GM19468 (cell line): ENCODE measurements around the gene CDH8.

Experiments
- ATAC-seq: cut with Tn5 transposase; IDR thresholded peaks from one replicate; pipeline ENCODE4 v1.9.1; 2021; ENCODE audit warnings: mild to moderate bottlenecking, moderate library complexity, moderate number of reproducible peaks; ENCODE audit not compliant: unreplicated experiment; ENCODE audit errors: extremely low read depth

Gene CDH8, protein sequence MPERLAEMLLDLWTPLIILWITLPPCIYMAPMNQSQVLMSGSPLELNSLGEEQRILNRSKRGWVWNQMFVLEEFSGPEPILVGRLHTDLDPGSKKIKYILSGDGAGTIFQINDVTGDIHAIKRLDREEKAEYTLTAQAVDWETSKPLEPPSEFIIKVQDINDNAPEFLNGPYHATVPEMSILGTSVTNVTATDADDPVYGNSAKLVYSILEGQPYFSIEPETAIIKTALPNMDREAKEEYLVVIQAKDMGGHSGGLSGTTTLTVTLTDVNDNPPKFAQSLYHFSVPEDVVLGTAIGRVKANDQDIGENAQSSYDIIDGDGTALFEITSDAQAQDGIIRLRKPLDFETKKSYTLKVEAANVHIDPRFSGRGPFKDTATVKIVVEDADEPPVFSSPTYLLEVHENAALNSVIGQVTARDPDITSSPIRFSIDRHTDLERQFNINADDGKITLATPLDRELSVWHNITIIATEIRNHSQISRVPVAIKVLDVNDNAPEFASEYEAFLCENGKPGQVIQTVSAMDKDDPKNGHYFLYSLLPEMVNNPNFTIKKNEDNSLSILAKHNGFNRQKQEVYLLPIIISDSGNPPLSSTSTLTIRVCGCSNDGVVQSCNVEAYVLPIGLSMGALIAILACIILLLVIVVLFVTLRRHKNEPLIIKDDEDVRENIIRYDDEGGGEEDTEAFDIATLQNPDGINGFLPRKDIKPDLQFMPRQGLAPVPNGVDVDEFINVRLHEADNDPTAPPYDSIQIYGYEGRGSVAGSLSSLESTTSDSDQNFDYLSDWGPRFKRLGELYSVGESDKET

DNA sequence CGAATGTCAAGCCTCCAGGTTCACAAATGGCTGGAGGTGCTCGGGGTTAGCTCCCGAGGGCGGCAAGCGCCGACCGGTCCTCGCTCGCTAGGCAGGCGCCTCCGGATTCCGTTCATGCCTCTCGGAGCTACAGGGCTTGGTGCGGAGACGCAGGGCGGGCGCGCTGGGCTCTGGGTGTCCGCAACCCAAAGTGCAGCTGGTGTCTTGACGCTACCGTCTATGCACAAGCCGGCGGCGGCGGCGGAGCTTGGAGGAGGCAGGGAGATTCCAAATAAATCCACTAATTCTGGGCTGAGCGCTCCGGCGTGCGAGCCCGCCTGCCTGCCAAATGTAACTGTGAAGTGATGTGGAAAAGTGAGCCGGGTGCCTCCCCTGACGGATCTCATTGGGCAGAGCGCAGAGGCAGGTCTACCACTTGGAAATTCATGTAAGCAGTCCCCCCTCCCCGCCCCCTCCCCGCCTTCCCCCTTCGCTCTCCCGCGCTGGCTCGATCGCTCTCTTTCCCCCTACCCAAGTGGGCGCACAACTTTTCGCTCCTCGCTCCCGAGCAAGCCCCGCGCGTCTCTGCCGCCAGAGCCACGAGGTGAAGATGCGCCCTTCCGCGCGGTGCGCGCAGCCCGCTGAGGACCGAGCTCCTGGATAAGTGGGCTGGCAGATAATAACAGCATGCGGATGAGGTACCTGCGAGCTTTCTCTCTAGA, at the start of gene CDH8:
CDH8 (minus strand) TSS at position 338 of the 701 bp plus-strand sequence. CDS start 15,035 bp downstream, outside the sequence.
- ATAC-seq = no peak

DNA sequence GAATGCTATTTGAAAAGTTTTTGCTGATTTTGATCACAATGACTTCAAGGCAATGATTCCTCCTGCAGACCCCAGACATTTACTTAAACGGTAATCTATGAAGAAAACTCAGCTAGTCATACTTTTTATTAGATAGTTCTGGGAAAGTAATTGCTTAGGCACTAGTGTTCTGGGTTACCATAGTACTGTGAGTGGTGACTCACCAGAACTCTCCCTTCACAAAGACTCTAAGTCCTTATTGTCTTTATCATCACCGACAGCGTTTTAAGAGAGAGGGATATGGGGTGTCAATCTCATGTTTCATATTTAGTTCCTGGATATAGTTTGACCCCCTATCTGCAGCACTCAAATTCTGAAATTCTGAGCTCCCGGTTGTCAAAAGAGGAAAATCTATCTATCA, 43.0 kb upstream of the CDH8 start:
- no peak for ATAC-seq

DNA sequence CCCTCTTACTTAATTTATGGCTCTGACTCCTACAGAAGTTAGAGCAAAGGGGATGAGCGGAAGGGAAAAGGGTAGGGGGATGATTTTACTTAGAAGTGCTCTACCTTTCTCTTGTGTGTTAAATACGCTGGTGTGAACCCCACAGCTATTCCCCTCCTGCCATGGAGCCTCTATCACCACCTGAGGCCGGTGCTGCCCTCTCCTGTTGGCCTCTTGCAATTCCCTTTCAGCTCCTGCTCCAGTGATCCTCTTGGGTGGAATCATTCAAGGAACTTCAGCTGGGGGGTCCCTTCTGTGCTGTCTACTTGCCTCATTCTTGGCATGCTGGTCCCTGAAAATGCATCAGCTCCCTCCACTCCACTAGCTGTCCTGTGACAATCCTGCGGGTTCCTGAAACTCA, 41.8 kb upstream of the CDH8 start:
- no peak for ATAC-seq

DNA sequence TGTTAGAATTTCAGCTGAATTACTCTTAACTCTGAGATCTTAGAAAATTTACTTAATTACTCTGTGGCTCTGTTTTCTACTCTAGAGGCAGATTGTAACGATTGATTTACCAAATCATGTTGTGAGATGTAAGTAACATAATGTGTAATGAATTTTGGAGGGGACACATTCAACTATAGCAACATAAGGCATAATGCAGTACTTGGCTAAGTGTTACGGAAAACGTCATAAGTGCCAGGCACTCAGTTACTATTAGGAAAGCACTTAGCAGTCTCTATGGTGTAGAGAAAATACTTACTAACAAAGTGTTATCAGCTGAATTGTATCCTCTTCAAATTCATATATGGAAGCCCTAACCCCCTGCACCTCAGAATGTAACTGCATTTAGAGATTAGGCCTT, 40.6 kb upstream of the CDH8 start:
- ATAC-seq = no peak

DNA sequence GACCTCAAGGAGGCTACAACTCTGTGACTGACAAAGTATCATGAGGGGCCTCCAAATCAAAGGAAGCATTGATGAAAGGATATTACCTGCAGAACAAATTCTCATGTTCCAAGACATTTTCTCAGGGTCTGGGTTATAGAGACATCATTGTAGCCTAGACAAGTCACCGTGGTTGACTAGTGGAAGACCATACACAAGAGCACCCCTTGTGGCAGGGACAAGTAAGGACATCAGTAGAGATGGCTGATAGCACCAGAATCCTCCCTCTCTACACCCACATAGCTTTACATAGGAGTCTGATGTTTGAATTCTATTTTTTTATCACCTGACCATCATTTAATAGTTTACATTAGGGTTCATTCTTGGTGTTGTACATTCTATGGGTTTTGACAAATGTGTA, 32.5 kb upstream of the CDH8 start:
- ATAC-seq = peak; percentile 63

DNA sequence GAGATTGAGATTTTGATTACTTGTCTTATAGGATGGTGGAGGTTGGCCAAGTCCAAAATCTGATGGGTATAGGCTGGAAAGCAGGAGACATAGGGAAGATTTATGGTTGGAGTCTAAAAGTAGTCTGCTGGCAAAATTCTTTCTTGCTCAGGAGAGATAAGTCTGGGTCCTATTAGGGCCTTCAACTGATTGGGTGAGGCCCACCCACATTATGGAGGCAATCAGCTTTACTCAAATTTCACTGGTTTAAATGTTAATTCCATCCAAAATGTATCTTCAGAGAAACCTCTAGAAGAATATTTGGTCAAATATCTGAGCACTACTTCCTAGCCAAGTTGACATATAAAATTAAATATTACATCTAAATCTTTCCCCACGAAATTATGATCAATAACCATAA, 31.7 kb upstream of the CDH8 start:
- no peak for ATAC-seq

DNA sequence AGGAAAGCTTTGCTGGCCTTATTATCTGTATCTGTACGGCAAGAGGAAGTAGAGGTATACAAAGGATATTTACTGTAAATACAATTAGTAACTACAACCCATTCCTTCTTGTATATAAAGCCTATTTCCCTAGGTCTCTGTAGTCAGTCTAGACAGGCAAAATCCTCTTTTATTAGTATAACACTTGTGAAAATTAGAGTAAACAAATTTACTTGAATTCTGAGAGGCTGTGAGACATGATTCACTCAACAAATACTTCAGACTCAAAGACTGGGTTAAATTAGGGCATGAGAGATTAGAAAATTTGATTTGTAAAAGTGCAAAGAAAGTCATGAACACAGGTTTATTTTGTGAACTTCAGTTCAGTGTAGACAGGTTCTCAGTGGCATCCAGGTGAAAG, 30.9 kb upstream of the CDH8 start:
- no peak for ATAC-seq

DNA sequence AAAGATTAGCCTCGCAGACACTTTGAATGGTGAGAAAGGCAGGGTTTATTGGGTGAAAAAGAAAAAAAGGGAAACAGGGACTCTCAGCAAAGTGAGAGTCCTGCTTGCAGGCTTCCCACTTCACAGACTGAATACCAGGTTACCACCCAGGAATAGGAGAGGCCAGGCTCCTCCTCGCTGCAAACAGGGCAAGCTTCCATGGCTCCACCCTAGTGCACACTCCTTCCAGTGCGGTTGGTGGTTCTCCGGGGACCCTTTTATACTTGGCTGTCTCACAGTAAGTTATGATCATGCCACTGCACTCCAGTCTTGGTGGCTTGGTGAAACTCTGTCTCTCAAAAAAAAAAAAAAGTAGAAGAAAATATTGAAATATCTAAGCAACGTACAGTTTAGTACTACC, 30.5 kb upstream of the CDH8 start:
- no peak for ATAC-seq

DNA sequence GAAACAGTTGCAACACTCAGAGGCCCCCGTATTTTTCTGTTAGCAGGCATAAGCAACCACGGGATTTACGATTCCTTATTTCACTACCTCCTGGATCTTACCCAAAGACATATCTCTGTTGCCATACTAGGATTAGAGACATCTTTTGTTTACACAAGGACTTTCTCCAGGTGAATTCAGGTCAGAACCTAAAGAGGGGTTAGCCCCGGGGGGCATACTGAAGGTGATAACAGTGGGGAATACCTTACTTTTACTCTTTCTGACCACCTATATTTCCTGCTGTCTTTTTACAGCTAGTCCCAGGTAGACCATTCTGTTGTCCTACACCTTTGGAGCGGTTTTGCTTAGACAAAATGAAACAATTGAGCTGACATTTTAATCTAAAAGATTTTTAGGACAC, 27.9 kb upstream of the CDH8 start:
- ATAC-seq = no peak

DNA sequence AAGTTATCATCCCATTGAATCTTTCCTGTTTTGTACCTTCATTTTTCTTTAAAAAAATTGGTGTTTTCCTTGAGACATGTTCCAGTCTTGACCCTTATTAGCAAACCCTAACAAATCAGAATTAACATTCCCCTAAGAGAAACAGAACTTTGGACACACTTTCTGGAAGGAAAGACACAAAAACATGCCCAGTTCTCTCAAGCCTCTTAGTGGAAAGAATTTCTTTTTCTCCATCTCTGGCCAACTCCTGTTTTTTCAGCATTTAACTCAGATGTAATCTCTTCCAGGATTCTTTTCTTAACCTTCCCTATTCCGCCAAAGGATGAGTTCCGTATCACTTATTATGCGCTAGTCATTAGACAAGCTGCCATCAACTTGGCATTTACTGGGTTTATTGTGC, 23.9 kb upstream of the CDH8 start:
- ATAC-seq = no peak

DNA sequence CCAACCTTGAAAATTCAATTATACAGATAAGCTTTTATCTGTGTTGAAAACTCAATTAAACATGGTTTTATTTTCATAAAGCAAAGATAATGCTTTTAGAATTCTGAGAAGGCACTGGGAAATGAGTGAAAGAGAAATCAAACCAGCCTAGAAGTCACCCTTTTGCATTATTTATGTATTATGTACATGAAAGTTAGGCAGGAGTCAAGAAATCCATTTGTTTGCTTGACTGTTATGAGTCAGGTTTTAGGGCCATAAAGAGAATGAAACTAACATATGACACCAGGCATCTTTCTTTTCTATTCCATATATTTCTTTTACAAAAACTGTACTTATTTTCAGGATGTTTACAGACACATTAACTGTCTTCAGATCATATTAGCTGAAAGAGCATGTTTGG, 23.3 kb upstream of the CDH8 start:
- no peak for ATAC-seq

DNA sequence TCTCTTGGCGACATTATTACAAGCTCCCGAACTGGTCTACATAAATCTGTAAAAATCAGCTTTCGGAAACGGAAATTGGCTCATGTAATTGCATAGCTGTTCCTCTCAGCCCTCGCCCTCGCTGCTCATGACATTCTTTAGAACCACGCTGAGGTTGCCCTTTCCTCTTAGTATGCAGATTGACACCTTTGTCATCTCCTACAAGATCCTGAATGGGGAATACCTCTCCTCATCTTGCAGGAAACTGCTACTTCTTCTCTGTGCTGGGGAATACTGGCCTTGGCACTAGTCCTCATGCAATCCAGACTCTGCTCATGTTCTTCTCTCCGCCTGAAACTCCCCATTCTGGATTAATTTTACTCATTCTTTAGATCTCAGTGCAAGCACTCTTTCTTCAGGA, 22.2 kb upstream of the CDH8 start:
- no peak for ATAC-seq

DNA sequence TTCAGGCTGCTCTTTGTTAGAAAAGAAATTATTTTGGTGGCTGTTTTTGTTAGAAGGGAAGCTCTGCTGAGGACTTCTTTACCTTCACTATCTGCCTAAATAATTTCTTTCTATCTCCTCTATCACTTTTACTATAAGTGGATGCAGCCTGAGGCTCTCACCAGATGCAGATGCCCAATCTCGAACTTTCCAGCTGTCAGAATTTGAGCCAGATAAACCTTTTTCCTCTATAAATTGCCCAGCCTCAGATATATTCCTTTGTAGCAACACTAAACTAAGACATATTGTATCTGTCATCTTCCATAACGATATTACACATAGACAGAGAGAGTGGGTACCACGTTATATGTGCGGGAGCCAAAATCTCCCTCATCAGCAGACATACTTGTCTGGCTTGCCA, 15.7 kb upstream of the CDH8 start:
- ATAC-seq = no peak

DNA sequence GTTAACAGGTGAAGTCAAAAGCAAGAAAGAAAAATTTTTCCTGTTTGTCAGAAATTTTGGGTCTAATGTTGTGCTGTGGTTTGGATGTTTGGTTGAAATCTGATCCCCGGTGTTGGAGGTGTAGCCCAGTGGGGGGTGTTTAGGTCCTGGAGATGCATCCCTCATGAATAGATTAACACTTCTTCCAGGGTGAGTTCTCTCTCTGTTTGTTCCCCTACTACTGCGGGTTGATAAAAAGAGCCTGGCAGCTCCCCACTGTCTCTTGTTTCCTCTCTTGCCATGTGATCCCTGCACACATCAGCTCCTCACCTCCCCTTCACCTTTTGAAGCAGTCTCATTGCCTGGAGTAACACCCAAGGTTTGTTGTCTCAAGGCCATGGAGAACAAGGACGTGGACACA, 14.6 kb upstream of the CDH8 start:
- ATAC-seq = no peak

DNA sequence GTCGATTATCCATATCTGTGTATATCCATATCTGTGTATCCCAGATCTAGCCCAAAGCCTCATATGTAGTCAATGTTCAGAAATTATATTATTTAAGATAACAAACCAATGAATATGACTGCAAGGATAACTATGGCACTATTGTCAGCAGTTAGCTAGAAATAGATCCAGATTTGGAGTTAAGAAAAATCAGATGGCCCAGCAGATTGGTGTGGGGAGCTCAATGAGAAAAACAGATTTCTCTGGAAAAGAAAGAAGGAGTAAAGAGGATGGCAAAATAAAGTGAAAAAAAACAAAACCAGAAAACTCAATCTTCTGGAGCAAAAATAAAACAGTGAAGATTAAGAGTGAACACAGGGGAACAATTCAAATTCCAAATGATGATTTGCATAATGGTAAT, 10.6 kb upstream of the CDH8 start:
- no peak for ATAC-seq

DNA sequence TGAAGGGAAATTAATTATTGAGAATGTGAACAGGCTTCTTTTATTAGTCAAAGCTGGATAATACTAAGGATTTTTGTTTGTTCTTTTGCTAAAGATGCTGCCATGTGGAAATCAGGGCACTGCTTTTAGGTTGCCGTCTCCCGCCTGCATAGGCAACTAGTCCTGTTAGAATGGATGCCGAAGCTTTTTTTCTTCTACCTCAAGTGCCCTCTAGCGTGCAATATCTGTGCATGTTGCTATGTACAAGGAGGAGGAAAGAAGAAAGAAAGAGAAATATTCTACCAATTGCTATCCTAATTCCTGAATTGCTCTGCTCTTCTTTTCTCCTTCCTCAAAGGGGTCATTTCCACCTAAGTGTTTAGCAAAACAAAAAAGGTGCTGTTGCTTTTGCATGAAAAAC, 5.2 kb upstream of the CDH8 start:
- no peak for ATAC-seq

DNA sequence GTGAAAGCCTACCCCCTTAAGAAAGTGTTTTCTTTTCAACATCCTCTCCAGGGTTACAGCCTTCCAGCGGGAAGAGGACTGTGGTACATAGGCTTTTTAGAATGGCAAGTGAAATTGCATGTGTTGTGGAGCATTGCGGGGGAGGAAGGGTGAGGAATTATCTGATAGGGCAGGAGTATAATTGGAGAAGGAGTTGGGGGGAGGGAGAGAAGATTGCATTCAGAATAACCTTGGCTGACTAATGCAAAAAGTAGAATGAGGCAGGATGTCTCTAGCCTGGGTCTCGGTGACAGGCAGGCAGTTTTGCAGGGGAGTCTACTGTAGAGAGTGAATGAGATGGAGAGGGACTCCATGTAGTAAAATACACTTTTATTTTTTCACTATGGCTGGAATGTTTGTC, 2.4 kb upstream of the CDH8 start:
- no peak for ATAC-seq

DNA sequence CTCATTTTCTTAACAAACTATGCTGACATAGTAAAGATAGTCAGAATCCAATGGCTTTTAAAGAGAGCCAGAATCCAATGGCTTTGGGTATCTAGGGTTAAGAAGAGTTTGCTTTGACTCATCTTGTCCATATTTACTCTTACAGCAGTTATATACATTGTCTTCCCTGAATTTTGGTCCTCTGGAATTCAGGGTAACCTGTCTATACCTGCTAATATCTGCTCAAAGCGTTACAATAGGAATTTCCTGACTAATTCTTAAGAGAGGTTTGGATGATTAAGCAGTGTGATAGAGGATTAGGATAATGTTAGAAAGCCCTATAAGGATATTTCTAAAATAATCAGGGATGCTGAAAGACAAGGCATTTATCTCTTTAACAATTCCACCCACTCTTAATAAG, 2.0 kb upstream of the CDH8 start:
- no peak for ATAC-seq

DNA sequence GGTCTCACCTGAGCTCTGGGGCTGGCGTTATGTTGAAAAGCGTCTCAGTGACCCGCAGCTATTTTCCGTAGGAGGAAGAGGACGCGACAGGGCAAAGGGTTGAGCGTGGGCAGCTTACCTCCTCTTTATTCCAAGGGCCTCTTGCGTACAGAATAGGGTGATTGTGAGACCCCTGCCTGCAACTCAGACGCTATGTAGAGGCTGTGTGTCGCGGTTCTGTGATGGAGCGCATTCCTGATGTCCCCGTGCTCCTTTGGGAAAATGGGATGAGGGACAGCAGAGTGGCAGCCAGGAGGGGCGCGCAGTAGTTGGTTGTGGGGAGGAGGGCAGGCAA, 531 bp upstream of the CDH8 start:
- no peak for ATAC-seq

DNA sequence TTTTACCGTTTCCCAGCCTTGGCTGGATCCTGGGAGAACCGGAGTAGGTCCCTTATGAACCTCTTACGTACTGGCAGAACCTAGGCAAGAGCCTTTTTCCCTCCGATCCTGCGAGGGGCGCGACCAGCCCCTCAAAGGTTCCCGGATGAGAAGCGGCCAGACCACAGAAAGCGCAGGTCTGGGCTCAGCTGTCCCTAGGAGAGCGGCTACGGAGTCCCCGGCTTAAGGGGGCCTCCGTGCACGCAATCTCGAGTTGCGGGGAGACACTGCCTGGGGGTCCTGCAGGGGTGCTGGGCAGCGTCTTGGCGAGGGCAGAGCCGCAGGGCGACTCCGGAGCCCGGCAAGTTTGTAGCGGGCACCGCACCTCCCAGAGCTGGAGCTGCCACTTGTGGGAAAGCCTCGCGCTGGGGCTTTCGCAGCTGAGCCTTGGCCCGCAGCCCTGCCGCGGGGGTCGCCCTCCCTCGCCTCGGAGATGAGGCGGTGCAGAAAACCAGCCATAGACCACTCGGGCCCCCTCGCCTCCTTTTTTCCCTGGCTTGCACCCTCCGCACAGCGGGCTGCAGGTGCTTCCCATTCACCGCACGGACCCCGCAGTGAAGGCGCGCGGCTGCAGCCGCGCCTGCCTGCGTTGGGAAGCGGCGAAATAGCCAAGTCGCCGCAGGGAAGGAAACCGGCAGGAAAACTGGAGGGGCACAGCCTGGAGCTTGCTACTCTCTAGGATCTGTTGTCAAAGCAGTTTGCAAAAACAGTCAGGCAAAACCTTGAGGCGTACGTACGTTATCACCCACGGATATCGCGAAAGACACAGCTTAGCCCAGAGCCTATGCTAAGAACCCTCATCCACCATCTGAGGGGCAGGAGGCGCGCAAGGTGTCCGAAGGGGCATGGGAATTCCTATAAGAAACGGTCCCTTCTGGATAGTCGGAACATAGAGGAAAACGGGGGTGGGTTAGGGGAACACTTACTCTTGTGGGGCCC, 834 bp downstream of the CDH8 start:
- ATAC-seq = no peak
